ENCODE data around the gene ZKSCAN3. TPM values are rescaled to one million over a fixed set of nuclear protein-coding genes. Genes with fewer than 3 reads are reported as not detected.

Gene ZKSCAN3
- polyA plus RNA-seq, 1 donor (not counting 4 experiments of a cell fraction or from before 2014, with no cell fraction given) = 3.1 TPM

- H3K79me2 ChIP-seq (ENCODE audit: control insufficient read depth, insufficient read depth, low read length) = peaks cover 36% of the 10 kb centered on the region
- dilution Hi-C loops (cut with MboI; ENCODE audit: extremely low pct_ligation_motif_present, low sequenced_read_pairs) = no loop called here
- FAIRE-seq = peak; percentile 72
- H3K9me3 ChIP-seq (ENCODE audit: control insufficient read depth, low read depth, low read length) = no peaks in the 10 kb centered on the region
- H3K27ac ChIP-seq (ENCODE audit: control insufficient read depth, insufficient read depth, low read length) = peak overlapping the region; percentile 67
- H3K9me1 ChIP-seq (ENCODE audit: control insufficient read depth, extremely low read depth, insufficient read depth, low read length) = peaks cover 3% of the 10 kb centered on the region
- peak overlapping the region; percentile 61 for H2AFZ ChIP-seq (ENCODE audit: control insufficient read depth, low read length)
- peak overlapping the region; percentile 44 for H3K4me2 ChIP-seq (ENCODE audit: control insufficient read depth, extremely low read depth, insufficient read depth, low read depth, low read length)
- TF ChIP-seq, protein P1, sequence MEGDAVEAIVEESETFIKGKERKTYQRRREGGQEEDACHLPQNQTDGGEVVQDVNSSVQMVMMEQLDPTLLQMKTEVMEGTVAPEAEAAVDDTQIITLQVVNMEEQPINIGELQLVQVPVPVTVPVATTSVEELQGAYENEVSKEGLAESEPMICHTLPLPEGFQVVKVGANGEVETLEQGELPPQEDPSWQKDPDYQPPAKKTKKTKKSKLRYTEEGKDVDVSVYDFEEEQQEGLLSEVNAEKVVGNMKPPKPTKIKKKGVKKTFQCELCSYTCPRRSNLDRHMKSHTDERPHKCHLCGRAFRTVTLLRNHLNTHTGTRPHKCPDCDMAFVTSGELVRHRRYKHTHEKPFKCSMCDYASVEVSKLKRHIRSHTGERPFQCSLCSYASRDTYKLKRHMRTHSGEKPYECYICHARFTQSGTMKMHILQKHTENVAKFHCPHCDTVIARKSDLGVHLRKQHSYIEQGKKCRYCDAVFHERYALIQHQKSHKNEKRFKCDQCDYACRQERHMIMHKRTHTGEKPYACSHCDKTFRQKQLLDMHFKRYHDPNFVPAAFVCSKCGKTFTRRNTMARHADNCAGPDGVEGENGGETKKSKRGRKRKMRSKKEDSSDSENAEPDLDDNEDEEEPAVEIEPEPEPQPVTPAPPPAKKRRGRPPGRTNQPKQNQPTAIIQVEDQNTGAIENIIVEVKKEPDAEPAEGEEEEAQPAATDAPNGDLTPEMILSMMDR (optimal IDR thresholded peaks at IDR 0.05 in 1 of 3, IDR thresholded peaks at IDR 0.05 in 1 of 3, conservative IDR thresholded peaks at IDR 0.05 in 1 of 3; ENCODE audit: extremely low read depth in 1 of 3, insufficient read depth in 2 of 3, low read length in 3 of 3) = no peak
- TF ChIP-seq EZH2 (IDR thresholded peaks at IDR 0.05; ENCODE audit: low read length) = no peak
- no peaks in the 10 kb centered on the region for H3K27me3 ChIP-seq (ENCODE audit: control insufficient read depth, extremely low read depth, insufficient read depth, low read length)
- H3K4me1 ChIP-seq (ENCODE audit: control insufficient read depth, extremely low read depth, insufficient read depth, low read length) = peaks cover 35% of the 10 kb centered on the region
- DNase-seq (ENCODE audit: low read depth, low spot score) = peak; percentile 55
- peak overlapping the region; percentile 67 for H3K9ac ChIP-seq (ENCODE audit: control insufficient read depth, extremely low read depth, insufficient read depth, low read length)
- H3K36me3 ChIP-seq (ENCODE audit: control insufficient read depth in 2 of 2, extremely low read depth in 1 of 2, insufficient read depth in 2 of 2, low read length in 2 of 2) = no peaks in the 10 kb centered on the region
- H3K4me3 ChIP-seq (ENCODE audit: control insufficient read depth in 2 of 3, extremely low read depth in 1 of 3, insufficient read depth in 2 of 3, low read depth in 1 of 3, low read length in 3 of 3) = peak overlapping the region; percentile 29 to 69 (median 30)
- H4K20me1 ChIP-seq (ENCODE audit: control insufficient read depth, extremely low read depth, insufficient read depth, low read length) = no peaks in the 10 kb centered on the region
These were observed 4.4 kb downstream of the ZKSCAN3 start for GRCh38 chr6:28353981-28354676.

DNA sequence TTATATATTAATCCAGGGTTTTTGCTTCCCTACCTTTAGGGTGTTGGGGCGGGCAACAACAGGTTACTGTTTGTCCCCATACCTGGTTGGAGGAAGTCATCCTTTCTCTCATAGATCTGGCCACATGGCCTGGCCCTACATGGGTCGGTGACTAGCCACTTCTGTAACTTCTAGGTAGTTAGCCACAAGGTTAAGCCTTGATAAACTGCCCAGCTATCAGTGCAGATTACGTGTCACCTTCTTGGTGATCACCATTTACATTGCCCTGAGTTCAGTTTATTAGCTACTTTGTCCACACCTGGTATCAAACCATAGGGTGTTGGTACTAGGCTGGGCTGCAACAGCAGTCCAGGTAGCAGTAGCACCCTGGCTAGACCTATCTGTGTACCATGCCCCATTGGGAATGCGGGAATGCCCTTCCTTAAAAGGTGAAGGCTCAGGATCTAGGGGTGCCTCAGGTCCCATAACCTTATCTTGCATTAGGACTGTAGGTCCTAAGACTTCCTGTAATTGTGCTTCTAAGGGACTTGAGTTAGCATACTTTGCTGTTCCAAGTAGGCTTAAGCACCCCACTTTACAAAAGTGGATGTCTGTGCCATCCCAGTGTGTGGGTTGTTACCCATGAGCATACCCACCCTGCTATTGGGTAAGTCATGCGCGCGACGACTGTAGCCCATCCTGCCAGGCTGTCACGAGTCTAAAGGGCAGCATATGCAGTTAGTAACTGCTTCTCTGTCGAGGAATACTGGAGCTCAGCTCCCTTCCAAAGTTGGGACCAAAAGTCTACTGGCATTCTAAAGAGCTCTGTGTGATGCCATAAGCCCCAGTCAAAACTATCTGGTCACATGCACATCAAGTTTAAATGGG is 5.2 kb downstream of the ZKSCAN3 start:
- peak overlapping the region; percentile 98 for H3K4me2 ChIP-seq (ENCODE audit: control insufficient read depth, extremely low read depth, insufficient read depth, low read depth, low read length)
- no peak overlapping the region for H3K9ac ChIP-seq (ENCODE audit: control insufficient read depth, extremely low read depth, insufficient read depth, low read length)
- peaks cover 3% of the 10 kb centered on the region for H3K9me1 ChIP-seq (ENCODE audit: control insufficient read depth, extremely low read depth, insufficient read depth, low read length)
- no peaks in the 10 kb centered on the region for H3K9me3 ChIP-seq (ENCODE audit: control insufficient read depth, low read depth, low read length)
- H3K4me3 ChIP-seq (ENCODE audit: control insufficient read depth in 2 of 3, extremely low read depth in 1 of 3, insufficient read depth in 2 of 3, low read depth in 1 of 3, low read length in 3 of 3) = no peak overlapping the region
- peaks cover 36% of the 10 kb centered on the region for H3K79me2 ChIP-seq (ENCODE audit: control insufficient read depth, insufficient read depth, low read length)
- H3K36me3 ChIP-seq (ENCODE audit: control insufficient read depth in 2 of 2, extremely low read depth in 1 of 2, insufficient read depth in 2 of 2, low read length in 2 of 2) = no peaks in the 10 kb centered on the region
- no peak for FAIRE-seq
- no peaks in the 10 kb centered on the region for H3K27me3 ChIP-seq (ENCODE audit: control insufficient read depth, extremely low read depth, insufficient read depth, low read length)
- no peak for DNase-seq (ENCODE audit: low read depth, low spot score)
- peaks cover 35% of the 10 kb centered on the region for H3K4me1 ChIP-seq (ENCODE audit: control insufficient read depth, extremely low read depth, insufficient read depth, low read length)
- peak overlapping the region; percentile 67 for H3K27ac ChIP-seq (ENCODE audit: control insufficient read depth, insufficient read depth, low read length)
- H4K20me1 ChIP-seq (ENCODE audit: control insufficient read depth, extremely low read depth, insufficient read depth, low read length) = no peaks in the 10 kb centered on the region
- TF ChIP-seq EZH2 (IDR thresholded peaks at IDR 0.05; ENCODE audit: low read length) = no peak
- no peak overlapping the region for H2AFZ ChIP-seq (ENCODE audit: control insufficient read depth, low read length)
- dilution Hi-C loops (cut with MboI; ENCODE audit: extremely low pct_ligation_motif_present, low sequenced_read_pairs) = no loop called here

All from keratinocyte (primary cell).